Hematopoietic multipotent progenitor cell treated with erythropoietin and hydrocortisone succinate and interleukin-3 and kit ligand, for 8 days (in vitro differentiated cells): ENCODE results near the gene APOB.

ENCODE experiments used
- DNase-seq: peaks from one replicate; pipeline ENCODE4 v3.0.0-alpha.2; 2015

Gene APOB

DNA sequence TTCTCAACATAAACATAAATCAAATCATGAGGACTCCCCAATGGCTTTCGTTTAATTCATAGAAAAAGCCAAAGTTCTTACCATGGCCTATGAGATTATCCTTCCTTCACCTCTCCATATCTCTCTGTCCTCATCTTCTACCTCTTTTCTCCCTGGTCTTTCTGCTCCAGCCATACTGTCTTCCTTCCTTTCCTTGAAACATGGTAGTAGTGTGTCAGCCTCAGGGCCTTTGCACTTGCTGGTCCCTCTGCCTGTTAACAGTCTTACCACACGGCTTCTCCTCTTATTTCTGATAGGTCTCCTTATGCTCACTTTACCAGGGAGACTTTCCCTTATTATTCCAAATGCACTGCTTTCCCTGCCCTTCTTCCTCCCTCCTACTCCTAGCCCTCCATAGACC, 25.6 kb downstream of the APOB start:
- DNase-seq: no peak

DNA sequence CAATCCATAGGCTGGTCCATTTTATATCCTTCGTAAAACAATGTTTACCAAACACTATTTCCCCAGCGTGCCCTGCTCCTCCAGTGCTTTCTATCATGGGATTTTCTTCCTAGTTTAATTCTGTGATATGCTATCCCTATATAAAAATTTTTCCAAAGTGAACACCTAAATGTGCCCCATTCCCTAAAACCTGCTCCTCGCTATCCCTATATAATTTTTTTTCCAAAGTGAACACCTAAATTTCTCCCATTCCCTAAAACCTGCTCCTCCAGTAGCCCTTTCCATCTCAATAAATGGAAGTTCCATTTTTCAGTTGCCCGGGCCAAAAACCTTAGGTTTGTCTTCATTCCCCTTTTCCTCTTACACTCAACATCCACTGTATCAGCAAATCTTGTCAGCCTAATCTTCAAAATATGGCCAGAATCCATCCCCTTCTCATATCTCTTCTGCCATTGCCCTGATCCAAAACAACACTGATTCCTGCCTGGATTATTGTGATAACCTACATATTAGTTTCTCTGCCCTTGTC, 26.1 kb downstream of the APOB start:
- no peak for DNase-seq

DNA sequence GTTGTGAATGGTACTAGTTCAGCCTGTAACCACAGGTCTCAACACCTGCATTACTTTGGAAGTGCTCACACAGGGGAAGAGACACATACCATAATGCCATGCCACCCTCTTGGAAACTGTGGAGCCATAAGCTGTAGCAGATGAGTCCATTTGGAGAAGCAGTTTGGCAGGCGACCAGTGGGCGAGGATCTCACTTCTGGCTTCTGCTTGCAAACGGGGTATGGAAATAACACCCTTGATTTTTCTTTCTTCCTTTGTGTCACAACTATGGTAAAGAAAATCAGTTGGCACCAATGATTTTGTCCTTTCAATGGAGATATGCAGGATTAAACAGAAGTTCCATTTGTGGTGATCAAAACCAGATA, 28.6 kb downstream of the APOB start:
- DNase-seq: no peak

DNA sequence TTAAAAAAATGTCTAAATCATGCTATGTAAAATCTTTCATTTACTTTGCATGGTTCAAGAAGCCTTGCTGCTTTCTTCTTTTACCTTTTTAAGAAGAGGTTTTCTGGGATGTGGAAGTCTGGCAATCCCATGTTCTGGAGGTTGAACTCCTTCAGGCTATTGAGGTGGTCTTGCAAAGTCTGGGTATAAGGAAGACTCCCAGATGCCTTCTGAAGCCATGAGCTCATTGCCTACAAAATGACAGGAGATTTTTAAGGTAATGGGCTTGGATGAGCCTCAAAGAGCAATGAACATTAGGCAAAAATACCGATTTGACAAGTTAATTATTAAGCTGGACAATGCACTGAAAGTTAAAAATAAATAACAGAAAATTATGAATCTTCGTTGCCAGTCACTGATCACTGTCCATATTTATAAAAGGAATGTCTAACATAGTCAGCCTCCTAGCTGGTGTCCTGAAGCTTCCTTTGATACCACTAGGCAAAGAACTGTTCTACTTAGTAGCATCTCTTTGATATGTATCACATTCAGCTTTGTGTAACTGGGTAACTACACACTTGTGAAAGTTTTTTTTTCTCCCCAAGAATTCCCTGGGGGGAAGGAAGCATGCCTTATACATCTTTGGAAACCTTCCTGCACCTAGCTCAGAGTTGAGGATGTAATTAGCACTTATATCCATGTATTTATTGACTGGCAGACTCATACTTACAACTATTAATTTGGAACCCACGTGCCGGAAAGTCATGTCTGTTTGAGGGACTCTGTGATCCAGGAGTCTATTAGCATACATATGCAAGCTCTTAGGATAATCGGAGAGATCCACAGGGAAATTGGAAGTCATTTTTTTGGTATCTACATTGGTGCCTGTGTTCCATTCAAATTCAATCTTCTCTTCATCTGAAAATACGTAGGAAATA, 29.3 kb downstream of the APOB start:
- no peak for DNase-seq

DNA sequence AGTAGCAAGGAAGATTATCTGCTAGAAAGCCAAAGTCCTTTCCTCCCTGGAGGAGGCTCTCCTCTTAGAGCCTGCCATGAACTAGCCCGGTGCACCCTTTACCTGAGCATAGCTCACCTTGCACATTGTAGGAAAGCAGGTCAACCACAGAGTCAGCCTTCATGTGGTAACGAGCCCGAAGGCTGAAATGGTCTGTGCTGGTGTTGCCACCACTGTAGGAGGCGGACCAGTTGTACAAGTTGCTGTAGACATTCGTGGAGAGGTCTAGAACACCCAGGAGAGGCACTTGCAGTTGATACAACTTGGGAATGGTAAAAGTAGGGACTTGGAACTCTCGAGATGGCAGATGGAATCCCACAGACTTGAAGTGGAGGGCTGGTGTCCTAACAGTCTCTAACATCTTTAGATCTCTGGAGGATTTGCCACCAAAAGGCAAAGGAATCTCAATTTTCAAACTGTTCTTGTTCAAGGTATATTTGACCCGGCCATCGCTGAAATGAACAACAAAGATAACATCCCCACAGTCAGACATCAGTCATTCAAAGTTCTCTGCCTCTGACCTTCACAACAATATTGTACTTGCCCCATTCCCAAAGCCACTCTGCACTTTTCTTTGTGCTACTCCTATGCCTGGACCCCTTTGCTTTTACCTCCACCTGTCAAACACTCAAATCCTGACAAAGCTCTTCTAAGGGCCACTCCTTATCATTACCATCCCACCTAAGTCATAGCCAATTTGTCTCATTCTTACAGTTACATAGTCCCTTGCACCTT, 30.6 kb downstream of the APOB start:
- no peak for DNase-seq

DNA sequence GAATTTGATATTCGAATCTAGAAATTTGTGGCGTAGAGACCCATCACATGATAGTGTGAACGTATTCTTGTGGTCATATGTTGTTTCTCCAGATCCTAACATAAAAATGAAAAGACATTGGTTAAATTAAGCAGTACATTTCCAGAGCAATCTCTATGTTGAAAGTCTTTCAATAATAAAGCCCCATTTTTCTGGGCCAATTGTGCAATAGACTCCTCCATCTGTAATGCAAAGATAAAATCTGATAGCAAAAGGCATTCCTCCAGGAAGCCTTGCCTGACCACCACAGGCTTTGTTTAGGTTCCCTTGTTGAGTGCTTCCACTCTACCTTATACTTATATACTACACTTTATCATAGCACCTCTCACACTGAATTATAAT, 31.3 kb downstream of the APOB start:
- no peak for DNase-seq

DNA sequence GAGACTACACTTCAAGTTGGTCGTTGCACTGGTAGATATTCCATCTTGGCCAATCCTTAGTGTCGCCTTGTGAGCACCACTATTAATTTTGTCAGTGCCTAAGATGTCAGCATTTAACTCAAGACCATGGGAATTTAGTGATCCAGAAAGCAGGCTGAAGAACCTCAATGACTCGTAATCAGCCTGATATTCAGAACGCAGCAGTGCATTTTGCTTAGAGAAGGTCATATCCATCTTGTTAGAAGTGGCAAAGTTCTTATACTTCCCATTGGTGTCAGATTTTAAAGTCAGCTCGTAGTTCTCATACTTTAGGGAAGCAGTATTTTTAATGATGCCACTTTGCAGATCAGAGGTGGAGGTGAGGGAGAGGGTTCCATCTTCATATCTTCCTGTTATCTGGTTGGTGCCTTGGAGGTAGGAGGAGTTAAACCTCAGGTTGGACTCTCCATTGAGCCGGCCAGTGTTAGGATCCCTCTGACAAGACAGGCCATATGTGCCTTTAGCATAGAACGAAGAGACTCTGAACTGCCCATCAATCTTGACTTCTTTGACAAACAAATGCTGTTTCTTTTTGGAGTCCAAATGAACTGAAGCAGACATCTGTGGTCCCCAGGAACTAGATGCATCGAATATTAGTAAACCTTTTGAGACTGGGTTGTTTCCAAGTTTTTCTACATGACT, 31.9 kb downstream of the APOB start:
- no peak for DNase-seq

DNA sequence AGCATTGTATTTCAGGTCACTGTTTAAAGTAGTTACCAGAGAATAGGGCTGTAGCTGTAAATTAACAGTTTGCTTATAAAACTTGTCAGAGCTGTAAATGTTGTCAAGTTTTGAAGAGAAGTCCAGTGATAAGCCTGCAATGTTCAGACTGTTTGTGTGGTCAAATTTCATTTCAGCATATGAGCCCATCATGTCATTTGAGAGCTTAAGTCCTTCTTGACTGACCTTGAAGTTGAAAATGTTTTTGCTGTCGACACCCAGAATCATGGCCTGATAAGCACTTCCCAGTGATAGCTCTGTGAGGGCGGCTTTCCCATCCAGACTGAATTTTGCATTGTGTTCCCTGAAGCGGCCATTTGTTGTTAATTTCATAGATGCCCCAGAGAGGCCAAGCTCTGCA, 32.4 kb downstream of the APOB start:
- DNase-seq: no peak

DNA sequence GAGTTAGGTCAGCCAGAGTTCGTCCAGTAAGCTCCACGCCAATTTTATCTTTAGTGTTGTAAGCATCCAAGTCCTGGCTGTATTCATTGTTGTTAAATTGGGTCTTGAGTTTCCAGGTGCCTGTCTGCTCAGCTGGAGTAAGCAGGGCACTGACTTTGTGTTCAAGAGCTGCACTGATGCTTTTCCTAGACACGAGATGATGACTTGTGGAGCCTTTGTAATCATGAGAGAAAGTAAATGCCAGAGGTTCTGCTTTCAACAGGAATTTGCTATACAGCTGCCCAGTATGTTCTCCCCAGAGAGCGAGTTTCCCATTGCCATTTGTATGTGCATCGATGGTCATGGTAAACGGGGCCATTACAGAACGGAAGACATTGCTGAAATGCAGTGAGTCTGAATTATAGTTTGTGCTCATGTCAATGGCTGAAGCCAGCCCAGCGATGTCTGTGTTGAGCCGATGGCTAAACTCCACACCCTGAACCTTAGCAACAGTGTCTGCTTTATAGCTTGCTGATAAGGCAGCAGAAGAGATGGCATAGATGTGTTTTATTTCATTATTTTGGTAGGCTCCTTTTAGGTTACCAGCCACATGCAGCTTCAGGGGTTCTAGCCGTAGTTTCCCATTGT, 32.9 kb downstream of the APOB start:
- no peak for DNase-seq

DNA sequence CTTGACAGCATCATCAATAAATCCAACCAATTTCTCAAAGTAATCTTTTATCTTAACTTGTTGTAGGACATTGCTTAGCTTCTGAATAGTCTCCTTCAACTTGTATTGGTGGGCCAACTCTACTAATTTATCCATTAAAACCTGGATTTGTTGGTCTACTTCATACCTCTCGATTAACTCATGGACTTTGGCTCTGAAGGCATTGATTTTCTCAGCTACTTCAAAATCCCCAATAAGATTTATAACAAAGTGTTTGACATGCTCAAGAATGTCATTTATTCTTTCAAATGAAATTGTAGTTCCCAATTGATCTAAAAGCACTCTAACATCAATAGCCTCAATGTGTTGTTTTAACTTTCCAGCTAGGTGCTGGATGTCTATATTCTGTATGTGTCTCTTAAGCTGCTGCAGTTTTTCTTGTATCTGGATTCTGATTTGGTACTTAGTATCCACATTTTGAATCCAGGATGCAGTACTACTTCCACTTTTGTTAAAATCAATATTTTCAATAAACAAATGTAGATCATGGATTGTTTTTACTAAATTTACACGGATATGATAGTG, 34.1 kb downstream of the APOB start:
- no peak for DNase-seq

DNA sequence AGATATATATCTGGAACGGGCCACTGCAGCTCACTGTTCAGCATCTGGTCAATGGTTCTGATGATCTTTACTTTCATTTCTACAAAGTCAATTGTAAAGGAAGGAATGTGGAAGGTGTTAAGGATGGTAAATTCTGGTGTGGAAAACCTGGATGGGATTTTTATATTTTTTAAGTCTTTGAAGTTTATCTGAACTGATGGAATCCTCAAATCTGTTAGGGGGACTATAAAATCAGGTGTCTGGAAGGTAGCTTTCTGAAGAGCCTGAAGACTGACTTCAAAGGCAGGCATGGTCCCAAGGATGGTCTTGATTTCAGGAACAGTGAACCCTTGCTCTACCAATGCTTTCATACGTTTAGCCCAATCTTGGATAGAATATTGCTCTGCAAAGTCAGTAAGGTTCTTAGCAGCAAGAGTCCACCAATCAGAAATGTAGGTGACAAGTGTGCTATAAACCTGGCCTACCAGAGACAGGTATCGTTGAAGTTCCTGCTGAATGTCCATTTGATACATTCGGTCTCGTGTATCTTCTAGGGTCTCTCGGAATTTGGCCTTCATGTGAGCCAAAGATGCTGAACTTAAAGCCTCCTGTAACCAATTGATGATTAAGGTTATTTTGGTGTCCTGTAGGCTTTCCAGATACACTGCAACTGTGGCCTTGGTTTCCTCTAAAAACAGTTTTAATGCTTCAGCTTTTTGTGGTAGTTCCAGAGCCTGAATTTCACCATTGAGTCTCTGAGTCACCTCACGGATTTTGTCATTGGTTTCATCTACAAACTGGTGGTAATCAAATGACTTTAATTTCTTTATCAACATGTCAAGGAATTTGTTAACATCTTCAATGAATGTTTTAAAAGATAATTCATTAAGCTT, 34.8 kb downstream of the APOB start:
- no peak for DNase-seq

DNA sequence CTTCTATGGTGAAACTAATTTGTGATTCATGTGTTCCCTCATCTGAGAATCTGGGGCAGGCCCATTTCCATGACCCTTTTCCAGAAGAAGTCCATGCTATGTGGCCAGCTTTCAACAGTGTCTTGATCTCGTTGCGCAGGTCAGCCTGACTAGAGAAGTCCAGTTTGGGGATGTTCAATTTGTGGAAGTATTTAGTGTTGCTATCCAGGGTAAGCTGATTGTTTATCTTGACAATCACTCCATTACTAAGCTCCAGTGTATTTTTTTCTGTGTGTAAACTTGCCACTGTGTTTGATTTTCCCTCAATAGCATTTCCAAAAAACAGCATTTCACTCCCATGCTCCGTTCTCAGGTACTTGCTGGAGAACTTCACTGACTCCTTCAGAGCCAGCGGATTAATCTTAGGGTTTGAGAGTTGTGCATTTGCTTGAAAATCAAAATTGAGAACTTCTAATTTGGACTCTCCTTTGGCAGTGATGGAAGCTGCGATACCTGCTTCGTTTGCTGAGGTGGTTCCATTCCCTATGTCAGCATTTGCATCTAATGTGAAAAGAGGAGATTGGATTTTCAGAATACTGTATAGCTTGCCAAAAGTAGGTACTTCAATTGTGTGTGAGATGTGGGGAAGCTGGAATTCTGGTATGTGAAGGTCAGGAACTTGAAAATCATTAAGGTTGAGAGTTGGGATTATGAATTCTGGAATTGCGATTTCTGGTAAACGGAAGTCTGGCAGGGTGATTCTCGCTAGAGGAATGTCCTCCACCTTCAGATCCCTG, 35.7 kb downstream of the APOB start:
- no peak for DNase-seq

DNA sequence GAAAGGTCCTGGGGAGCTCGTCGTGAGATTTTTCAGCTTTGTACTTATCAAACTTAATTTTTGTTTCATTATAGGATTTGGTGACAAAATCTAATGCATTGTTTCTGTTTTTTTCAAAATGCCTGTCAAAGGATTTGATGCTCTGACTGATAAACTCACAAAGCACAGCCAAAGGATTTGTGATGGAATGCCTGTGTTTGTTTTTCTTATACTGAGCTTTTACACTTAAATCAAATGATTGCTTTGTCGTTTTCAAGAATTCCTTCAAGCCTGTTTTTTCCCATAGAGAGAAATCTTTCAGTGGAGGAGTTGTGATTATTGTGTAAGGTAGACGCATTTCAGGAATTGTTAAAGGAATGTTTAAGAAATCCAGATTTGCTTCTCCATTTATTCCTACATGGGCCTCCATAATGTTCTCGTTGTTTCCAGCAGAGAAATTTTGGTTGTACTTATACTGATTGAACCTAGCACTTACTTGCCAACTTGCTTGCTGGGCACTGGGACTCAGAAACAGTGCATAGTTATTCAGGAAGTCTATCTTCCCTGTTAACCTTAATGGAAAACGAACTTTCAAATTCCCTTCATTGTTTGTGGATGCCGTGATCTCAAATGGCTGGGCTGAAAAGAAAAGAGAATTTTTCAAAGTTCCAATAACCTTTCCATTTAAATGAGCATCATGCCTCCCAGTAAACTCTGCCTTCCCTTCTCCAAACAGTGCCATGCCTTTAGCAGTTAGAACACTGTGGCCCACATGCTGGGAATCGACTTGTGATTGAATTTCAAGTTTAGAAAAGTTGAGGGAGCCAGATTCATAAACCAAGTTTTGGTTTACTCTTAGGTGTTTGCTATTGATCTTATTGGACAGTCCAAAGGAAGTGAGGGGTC, 36.5 kb downstream of the APOB start:
- DNase-seq: no peak

DNA sequence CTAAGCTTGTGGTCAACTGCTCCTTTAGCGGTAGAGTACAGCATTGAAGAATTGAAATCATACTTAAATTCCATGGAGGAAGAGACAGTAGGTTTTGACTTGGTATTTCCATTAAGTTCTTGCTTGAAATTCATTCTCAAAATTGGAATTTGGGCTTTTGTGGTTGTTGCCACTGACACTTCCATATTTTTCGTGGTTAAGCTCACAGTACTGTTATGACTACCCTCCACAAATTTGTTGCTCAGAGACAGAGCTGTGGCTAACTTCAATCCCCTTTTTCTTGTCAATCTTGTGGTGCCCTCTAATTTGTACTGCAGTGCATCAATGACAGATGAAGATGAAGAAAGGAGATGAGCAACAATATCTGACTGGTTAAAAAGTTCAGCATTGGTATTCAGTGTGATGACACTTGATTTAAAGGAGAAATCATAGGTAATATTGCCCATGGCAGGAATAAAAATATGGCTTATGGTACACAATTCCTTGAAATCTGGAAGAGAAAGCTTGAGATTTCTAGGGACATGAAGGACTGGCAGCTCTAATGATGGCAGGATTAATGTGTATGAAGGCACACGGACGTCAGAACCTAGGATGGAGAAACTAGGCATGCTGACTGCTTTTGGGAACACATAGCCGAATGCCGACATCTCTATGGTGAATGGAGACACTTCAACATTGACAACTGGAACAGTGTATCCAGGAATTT, 37.3 kb downstream of the APOB start:
- no peak for DNase-seq

DNA sequence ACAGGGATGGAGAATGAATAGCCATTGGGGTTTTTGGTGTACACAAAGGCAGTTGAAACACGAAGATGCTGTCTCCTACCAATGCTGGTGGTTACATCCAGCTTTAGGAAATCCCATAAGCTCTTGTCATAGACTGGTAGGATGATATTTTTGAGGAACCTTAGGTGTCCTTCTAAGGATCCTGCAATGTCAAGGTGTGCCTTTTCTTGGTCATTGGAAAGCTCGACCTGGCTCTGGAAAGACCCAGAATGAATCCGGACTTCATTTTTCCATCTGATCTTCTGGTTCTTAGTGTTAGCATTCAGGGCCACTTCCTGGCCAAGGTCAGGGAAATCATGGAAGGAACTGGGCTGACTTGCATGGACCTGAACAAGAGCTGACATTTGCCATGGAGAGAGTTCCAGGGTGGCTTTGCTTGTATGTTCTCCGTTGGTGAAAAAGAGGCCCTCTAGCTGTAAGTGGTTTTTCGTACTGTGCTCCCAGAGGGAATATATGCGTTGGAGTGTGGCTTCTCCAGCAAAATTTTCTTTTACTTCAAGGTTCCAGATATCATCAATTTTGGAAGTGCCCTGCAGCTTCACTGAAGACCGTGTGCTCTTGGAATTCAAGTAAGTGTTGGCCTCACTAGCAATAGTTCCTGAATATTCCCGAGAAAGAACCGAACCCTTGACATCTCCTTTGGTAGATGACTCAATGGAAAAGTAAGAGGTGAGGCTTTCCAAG, 38.0 kb downstream of the APOB start:
- DNase-seq: no peak

DNA sequence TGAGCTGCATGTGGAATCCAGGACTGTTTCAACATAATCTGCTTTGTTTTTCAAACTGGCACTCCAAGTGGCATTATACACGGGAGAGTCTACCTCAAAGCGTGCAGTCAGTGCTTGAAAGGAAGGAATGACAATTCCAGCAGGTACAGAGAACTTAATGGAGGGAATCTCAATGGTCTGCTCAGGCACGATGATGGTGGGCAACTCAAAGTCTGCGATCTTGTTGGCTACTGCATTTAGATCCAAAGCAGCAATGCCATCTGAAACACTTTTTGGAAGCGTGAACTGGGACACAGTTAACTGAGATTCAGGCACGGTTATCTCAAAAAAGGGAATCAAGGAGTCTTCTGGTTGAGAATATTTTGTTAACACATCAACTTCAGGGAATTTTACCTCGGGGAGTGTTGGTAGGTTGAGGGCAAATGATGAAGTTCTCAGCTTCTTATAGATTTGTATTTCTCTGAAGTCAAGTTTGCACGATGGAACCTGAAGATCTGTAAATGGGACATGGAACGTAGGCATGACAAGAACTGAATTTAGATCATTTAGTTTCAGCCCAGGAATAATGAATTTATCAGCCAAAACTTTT, 38.7 kb downstream of the APOB start:
- no peak for DNase-seq

DNA sequence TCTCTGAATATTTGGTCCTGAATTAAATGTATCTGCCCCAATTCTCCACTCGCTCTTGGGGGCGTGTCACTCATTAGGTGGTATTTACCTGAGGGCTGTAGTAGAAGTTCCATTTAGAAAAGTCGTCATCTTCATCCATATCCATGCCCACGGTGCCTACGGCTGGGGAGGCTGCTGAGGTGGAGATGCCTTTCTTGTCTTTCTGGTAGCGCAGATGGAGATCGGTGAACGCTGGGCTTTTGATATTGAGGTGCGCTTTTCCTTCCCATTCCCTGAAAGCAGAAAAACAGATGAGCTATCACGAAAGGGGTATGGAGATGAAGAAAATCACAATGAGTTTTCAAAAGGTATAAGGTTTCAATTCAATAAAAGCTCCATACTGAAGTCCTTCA, 39.7 kb downstream of the APOB start:
- no peak for DNase-seq

DNA sequence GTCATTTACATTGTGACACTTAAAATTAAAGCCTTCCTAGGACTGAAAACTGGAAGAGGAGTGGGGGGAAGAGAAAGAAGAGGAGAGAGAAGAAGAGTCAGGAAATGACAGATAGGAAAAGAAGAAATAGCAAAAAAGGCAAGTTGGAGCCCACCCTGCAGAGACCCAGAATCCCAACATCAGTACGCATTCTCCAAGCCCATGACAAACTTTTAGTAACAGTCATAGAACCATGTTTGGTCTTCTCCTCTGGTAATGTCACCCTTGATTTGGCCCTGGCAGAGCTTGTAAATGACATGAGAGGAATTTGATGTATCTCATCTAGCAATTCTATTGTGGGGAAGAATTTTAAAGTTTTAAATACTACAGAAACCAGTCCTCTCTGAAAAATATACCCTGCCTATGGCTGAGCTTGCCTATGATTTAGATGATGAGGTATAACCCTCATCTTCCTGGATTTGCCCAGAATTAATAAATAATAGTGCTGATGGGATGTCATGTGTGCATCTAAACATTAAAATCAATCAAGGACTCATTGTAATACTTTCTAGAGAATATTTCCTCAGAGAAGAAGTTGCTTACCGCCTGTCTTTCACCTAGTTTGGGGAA, 40.2 kb downstream of the APOB start:
- DNase-seq: no peak
